Activated T-cell treated with anti-CD3 and anti-CD28 coated beads for 4 hours (primary cell): ENCODE measurements around the gene DYNLL2.
"Not testable (repeated sequence)": the region's sequence is repeated elsewhere in the genome, so short reads cannot be mapped to it uniquely, and the experiment has no call there.

Experiments
- DNase-seq: peaks from one replicate; pipeline ENCODE4 v3.0.0-alpha.2; 2020

Gene DYNLL2

GRCh38 chr17:58082870-58083490 is at the start of gene DYNLL2:
DYNLL2 (plus strand) TSS chr17:58083419; CDS start chr17:58087091, 3,672 bp downstream.
- DNase-seq, result peak; percentile 88

- no peak for DNase-seq
Observed at GRCh38 chr17:58039975-58040374, 43.2 kb upstream of the DYNLL2 start.

- DNase-seq, result no peak
Observed at GRCh38 chr17:58040386-58040785, 42.8 kb upstream of the DYNLL2 start.

- no peak for DNase-seq
Observed at GRCh38 chr17:58041161-58041560, 42.1 kb upstream of the DYNLL2 start.

- DNase-seq, result no peak
Observed at GRCh38 chr17:58043221-58044181, 39.7 kb upstream of the DYNLL2 start.

- DNase-seq, result not testable (repeated sequence)
Observed at GRCh38 chr17:58044256-58044655, 39.0 kb upstream of the DYNLL2 start.

GRCh38 chr17:58046239-58047094 is 36.8 kb upstream of the DYNLL2 start:
- no peak for DNase-seq

GRCh38 chr17:58047376-58048150 is 35.7 kb upstream of the DYNLL2 start:
- no peak for DNase-seq

- no peak for DNase-seq
Observed at GRCh38 chr17:58049533-58049932, 33.7 kb upstream of the DYNLL2 start.

- no peak for DNase-seq
Observed at GRCh38 chr17:58050966-58051365, 32.3 kb upstream of the DYNLL2 start.

- no peak for DNase-seq
Observed at GRCh38 chr17:58051468-58051867, 31.8 kb upstream of the DYNLL2 start.

GRCh38 chr17:58052407-58052806 is 30.8 kb upstream of the DYNLL2 start:
- DNase-seq, result no peak

GRCh38 chr17:58052945-58053715 is 30.1 kb upstream of the DYNLL2 start:
- peak; percentile 5 for DNase-seq

GRCh38 chr17:58054641-58055040 is 28.6 kb upstream of the DYNLL2 start:
- no peak for DNase-seq

GRCh38 chr17:58056476-58056875 is 26.7 kb upstream of the DYNLL2 start:
- DNase-seq, result no peak

- DNase-seq, result no peak
Observed at GRCh38 chr17:58059141-58059540, 24.1 kb upstream of the DYNLL2 start.

- DNase-seq, result no peak
Observed at GRCh38 chr17:58060596-58061191, 22.5 kb upstream of the DYNLL2 start.

GRCh38 chr17:58061672-58062071 is 21.5 kb upstream of the DYNLL2 start:
- DNase-seq, result no peak

- DNase-seq, result no peak
Observed at GRCh38 chr17:58065238-58065637, 18.0 kb upstream of the DYNLL2 start.

GRCh38 chr17:58066401-58066800 is 16.8 kb upstream of the DYNLL2 start:
- no peak for DNase-seq

GRCh38 chr17:58072862-58073261 is 10.4 kb upstream of the DYNLL2 start:
- no peak for DNase-seq
